Lower lobe of right lung (tissue), 2 donors: ENCODE measurements around the gene COA5. TPM values are rescaled to one million over a fixed set of nuclear protein-coding genes. Genes with fewer than 3 reads are reported as not detected.

Experiments
- ATAC-seq, 2 donors: fragments of 200-7000 bp; cut with Tn5 transposase; one replicate each; pipeline ENCODE4 v1.9.1; 2020 to 2022; ENCODE audit warnings: mild to moderate bottlenecking in 2 of 2, moderate library complexity in 2 of 2
- DNase-seq: peaks from one replicate; pipeline ENCODE4 v3.0.0-alpha.2; 2020
- H3K27ac ChIP-seq: fragments of 200-600 bp; one replicate; pipeline ENCODE4 v1.8.0; 2022
- H3K27me3 ChIP-seq: fragments of 200-600 bp; one replicate; pipeline ENCODE4 v1.8.0; 2022; ENCODE audit warnings: low read depth
- H3K36me3 ChIP-seq: fragments of 200-600 bp; one replicate; pipeline ENCODE4 v1.8.0; 2022; ENCODE audit warnings: mild to moderate bottlenecking
- H3K4me1 ChIP-seq: fragments of 200-600 bp; one replicate; pipeline ENCODE4 v1.8.0; 2022
- H3K4me3 ChIP-seq: fragments of 200-600 bp; one replicate; pipeline ENCODE4 v1.8.0; 2022; ENCODE audit warnings: mild to moderate bottlenecking
- H3K9me3 ChIP-seq: fragments of 200-600 bp; one replicate; pipeline ENCODE4 v1.8.0; 2022
- CTCF ChIP-seq: fragments of 200-600 bp; IDR thresholded peaks from one replicate; pipeline ENCODE4 v1.8.0; 2022; ENCODE audit warnings: antibody characterized with exemption, mild to moderate bottlenecking
- intact Hi-C: fragments of 100-400 bp; cut with DNase I; formaldehyde crosslinking; loops from one replicate; pipeline ENCODE4 v1.11.0; 2022
- total RNA-seq: library from RNA; stranded (reverse); fragmentation: NEBNext Ultra II Directional; extraction: Animal tissue kit (Norgen Biotek cat#: 25700); gene quantifications from one replicate; pipeline ENCODE4 v1.2.1, GENCODE V29; 2021
- donor health status: DM: no; HTN: yes; CAD: no; lungs with severe emphysema.

COA5 gene
- total RNA-seq, 1 donor from 2014 or later, result 31.2 TPM

DNA sequence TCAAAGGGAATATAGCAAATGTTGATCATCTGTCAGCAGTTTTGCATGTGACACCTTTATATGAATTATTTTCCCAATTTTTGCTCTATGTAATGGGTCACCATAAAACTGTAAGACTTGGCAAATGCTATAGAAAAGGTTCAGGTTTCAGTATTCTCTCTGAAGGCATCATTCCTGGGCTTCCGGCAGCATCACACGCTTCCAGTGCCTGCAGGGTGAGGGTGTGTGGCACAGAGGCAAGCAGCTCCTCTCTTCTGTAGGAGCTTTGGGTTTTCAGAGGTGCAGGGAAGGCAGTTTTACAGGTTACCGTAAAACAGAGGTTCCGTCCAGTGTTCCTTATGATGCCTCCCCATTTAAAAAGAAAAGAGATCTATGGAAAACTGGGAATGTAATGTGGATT is 18.8 kb downstream of the COA5 start:
- intact Hi-C loops, result no loop called here
- H3K9me3 ChIP-seq, result no peaks in the 10 kb centered on the region
- no peak for TF ChIP-seq CTCF
- no peak overlapping the region for H3K4me3 ChIP-seq
- H3K27me3 ChIP-seq, result no peaks in the 10 kb centered on the region
- no peak for DNase-seq
- H3K4me1 ChIP-seq, result no peaks in the 10 kb centered on the region
- H3K27ac ChIP-seq, result no peak overlapping the region
- no peak for ATAC-seq
- H3K36me3 ChIP-seq, result peaks cover 56% of the 10 kb centered on the region

- H3K36me3 ChIP-seq, result peaks cover 61% of the 10 kb centered on the region
- H3K4me1 ChIP-seq, result no peaks in the 10 kb centered on the region
- H3K27me3 ChIP-seq, result no peaks in the 10 kb centered on the region
- intact Hi-C loops, result no loop called here
- H3K9me3 ChIP-seq, result no peaks in the 10 kb centered on the region
- no peak for TF ChIP-seq CTCF
- ATAC-seq, result no peak
- H3K4me3 ChIP-seq, result no peak overlapping the region
- no peak overlapping the region for H3K27ac ChIP-seq
- DNase-seq, result no peak
Observed at GRCh38 chr2:98588880-98589431, 19.4 kb downstream of the COA5 start.

DNA sequence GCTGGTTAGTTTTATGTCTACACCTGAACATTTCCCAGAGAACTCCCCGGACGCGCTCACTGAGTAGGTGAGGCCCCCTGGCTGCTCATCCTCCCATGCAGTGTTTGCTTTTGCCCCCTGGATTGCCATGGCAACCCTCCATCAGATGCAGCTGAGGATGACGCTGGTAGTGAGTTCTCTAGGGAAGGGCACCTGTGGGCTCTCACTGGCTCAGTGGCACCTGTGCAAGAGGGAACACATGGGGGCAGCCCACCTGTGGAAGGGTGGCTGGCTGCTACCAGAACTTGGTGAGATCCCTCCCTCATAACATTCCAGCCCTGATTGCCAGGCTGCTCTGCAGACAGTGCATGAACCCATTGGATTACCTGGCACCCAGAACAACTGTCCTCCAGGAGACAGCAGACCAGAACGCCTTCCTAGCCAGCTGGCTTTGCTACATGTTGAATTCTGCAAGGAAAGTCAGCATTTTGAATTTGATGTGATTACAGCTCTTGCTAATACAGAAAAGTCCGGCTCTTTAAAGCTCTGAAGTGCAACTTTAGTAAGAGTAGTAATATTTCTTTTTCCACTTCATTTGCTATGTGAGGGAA is 21.7 kb downstream of the COA5 start:
- no peak for DNase-seq
- intact Hi-C loops, result no loop called here
- no peak for ATAC-seq
- Histone ChIP-seq H3K4me1 (no peaks in the 10 kb centered on the region), H3K27ac (no peak overlapping the region), H3K27me3 (no peaks in the 10 kb centered on the region), H3K36me3 (peaks cover 76% of the 10 kb centered on the region), H3K4me3 (no peak overlapping the region), H3K9me3 (no peaks in the 10 kb centered on the region)
- TF ChIP-seq CTCF, result no peak

DNA sequence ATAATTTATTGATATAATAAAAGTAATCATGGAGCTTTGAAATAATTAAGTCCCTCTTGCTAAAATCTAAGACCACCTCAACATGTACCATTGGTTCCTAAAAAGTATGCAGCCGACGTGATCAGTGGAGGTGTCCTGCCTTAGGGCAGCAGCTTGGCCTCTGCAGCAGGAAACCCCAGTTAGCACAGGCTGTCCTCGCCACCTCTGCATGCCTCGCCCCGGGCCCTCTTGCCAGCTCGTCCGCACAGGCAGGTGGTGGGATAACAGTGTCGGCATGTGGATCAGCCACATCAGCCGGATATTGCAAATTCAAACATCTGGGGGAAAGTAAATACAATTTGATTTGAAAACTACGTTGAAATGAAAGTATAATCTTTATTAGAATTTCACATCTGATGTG is 22.9 kb downstream of the COA5 start:
- no peaks in the 10 kb centered on the region for H3K27me3 ChIP-seq
- H3K27ac ChIP-seq, result no peak overlapping the region
- DNase-seq (no peak), ATAC-seq (no peak)
- no peak overlapping the region for H3K4me3 ChIP-seq
- TF ChIP-seq CTCF, result no peak
- H3K9me3 ChIP-seq, result no peaks in the 10 kb centered on the region
- H3K36me3 ChIP-seq, result peaks cover 81% of the 10 kb centered on the region
- intact Hi-C loops, result no loop called here
- H3K4me1 ChIP-seq, result no peaks in the 10 kb centered on the region

- no peaks in the 10 kb centered on the region for H3K27me3 ChIP-seq
- no peaks in the 10 kb centered on the region for H3K4me1 ChIP-seq
- peaks cover 93% of the 10 kb centered on the region for H3K36me3 ChIP-seq
- intact Hi-C loops, result no loop called here
- DNase-seq (no peak), ATAC-seq (no peak)
- no peak for TF ChIP-seq CTCF
- no peak overlapping the region for H3K4me3 ChIP-seq
- H3K27ac ChIP-seq, result no peak overlapping the region
- no peaks in the 10 kb centered on the region for H3K9me3 ChIP-seq
Observed at GRCh38 chr2:98583816-98584618, 24.3 kb downstream of the COA5 start.
